ENCODE measurements around the gene GTF2A1L. TPM values are rescaled to one million over a fixed set of nuclear protein-coding genes. Genes with fewer than 3 reads are reported as not detected.

The GTF2A1L gene
- polyA plus RNA-seq, 1 donor from 2014 or later, result 0.51 TPM

GRCh38 chr2:48626047-48626446, 8.4 kb downstream of the GTF2A1L start:
- TF ChIP-seq EZH2 (IDR thresholded peaks at IDR 0.05; ENCODE audit: borderline replicate concordance, insufficient read depth, low read length, poor library complexity, severe bottlenecking) (no peak), TAF1 (IDR thresholded peaks at IDR 0.05; ENCODE audit: low read depth) (no peak), RAD21 (conservative IDR thresholded peaks at IDR 0.05) (no peak), EP300 (conservative IDR thresholded peaks at IDR 0.05; ENCODE audit: poor library complexity, severe bottlenecking) (no peak), MXI1 (conservative IDR thresholded peaks at IDR 0.05; ENCODE audit: poor library complexity, severe bottlenecking) (no peak), SMC3 (conservative IDR thresholded peaks at IDR 0.05; ENCODE audit: poor library complexity) (no peak), REST (IDR thresholded peaks at IDR 0.05; ENCODE audit: borderline replicate concordance) (no peak), CTCF (IDR thresholded peaks at IDR 0.05; ENCODE audit: poor library complexity, severe bottlenecking) (no peak), POLR2AphosphoS5 (IDR thresholded peaks at IDR 0.05) (no peak)
- no peaks in the 10 kb centered on the region for H4K20me1 ChIP-seq (ENCODE audit: insufficient read depth)
- H3K9ac ChIP-seq (ENCODE audit: low read length), result no peak overlapping the region
- H3K27ac ChIP-seq (ENCODE audit: low read length), result no peak overlapping the region
- no peaks in the 10 kb centered on the region for H3K36me3 ChIP-seq (ENCODE audit: insufficient read depth, low read length)
- no peaks in the 10 kb centered on the region for H3F3A ChIP-seq (ENCODE audit: insufficient read depth, low read length, poor library complexity, severe bottlenecking)
- H3K4me2 ChIP-seq (ENCODE audit: low read length), result no peak overlapping the region
- H3K79me2 ChIP-seq (replicated peaks; ENCODE audit: insufficient read depth, low read length), result no peaks in the 10 kb centered on the region
- H3K4me3 ChIP-seq (ENCODE audit: low read length), result no peak overlapping the region
- no peaks in the 10 kb centered on the region for H3K27me3 ChIP-seq (ENCODE audit: insufficient read depth, low read depth, low read length)
- no peak overlapping the region for H2AFZ ChIP-seq (ENCODE audit: low read depth, low read length)
- no peaks in the 10 kb centered on the region for H3K9me2 ChIP-seq (ENCODE audit: insufficient read depth, low read length)
- H3K9me3 ChIP-seq (ENCODE audit: low read length), result no peaks in the 10 kb centered on the region

- Histone ChIP-seq H3K9ac (ENCODE audit: low read length) (no peak overlapping the region), H2AFZ (ENCODE audit: low read depth, low read length) (no peak overlapping the region), H3K27ac (ENCODE audit: low read length) (no peak overlapping the region), H3K27me3 (ENCODE audit: insufficient read depth, low read depth, low read length) (no peaks in the 10 kb centered on the region), H3K4me3 (ENCODE audit: low read length) (no peak overlapping the region), H3K9me2 (ENCODE audit: insufficient read depth, low read length) (no peaks in the 10 kb centered on the region), H3K9me3 (ENCODE audit: low read length) (no peaks in the 10 kb centered on the region), H3K36me3 (ENCODE audit: insufficient read depth, low read length) (no peaks in the 10 kb centered on the region), H4K20me1 (ENCODE audit: insufficient read depth) (no peaks in the 10 kb centered on the region), H3K4me2 (ENCODE audit: low read length) (no peak overlapping the region), H3K79me2 (replicated peaks; ENCODE audit: insufficient read depth, low read length) (no peaks in the 10 kb centered on the region), H3F3A (ENCODE audit: insufficient read depth, low read length, poor library complexity, severe bottlenecking) (no peaks in the 10 kb centered on the region)
- TF ChIP-seq MXI1 (conservative IDR thresholded peaks at IDR 0.05; ENCODE audit: poor library complexity, severe bottlenecking) (no peak), SMC3 (conservative IDR thresholded peaks at IDR 0.05; ENCODE audit: poor library complexity) (no peak), RAD21 (conservative IDR thresholded peaks at IDR 0.05) (no peak), TAF1 (IDR thresholded peaks at IDR 0.05; ENCODE audit: low read depth) (no peak), REST (IDR thresholded peaks at IDR 0.05; ENCODE audit: borderline replicate concordance) (no peak), EP300 (conservative IDR thresholded peaks at IDR 0.05; ENCODE audit: poor library complexity, severe bottlenecking) (no peak), EZH2 (IDR thresholded peaks at IDR 0.05; ENCODE audit: borderline replicate concordance, insufficient read depth, low read length, poor library complexity, severe bottlenecking) (no peak), POLR2AphosphoS5 (IDR thresholded peaks at IDR 0.05) (no peak), CTCF (IDR thresholded peaks at IDR 0.05; ENCODE audit: poor library complexity, severe bottlenecking) (no peak)
Measured at GRCh38 chr2:48633143-48633542, 15.5 kb downstream of the GTF2A1L start.
